Myocyte (in vitro differentiated cells): ENCODE measurements around the gene ERO1B. TPM values are rescaled to one million over a fixed set of nuclear protein-coding genes. Genes with fewer than 3 reads are reported as not detected.
"Not testable (repeated sequence)": the region's sequence is repeated elsewhere in the genome, so short reads cannot be mapped to it uniquely, and the experiment has no call there.

Experiments used
- DNase-seq: peaks from one replicate; pipeline ENCODE4 v3.0.0-alpha.2; 2012; ENCODE audit warnings: low read depth
- polyA plus RNA-seq: library from polyadenylated mRNA; unstranded; fragments of >200 nt; gene quantifications from one replicate; pipeline ENCODE4 v1.2.1, GENCODE V29; 2012; ENCODE audit warnings: missing spikeins
- total RNA-seq: library from RNA; depleted of rRNA; stranded (reverse); fragments of >200 nt; gene quantifications from 2 replicates; pipeline ENCODE4 v1.2.3, GENCODE V29; 2014

The ERO1B gene, protein sequence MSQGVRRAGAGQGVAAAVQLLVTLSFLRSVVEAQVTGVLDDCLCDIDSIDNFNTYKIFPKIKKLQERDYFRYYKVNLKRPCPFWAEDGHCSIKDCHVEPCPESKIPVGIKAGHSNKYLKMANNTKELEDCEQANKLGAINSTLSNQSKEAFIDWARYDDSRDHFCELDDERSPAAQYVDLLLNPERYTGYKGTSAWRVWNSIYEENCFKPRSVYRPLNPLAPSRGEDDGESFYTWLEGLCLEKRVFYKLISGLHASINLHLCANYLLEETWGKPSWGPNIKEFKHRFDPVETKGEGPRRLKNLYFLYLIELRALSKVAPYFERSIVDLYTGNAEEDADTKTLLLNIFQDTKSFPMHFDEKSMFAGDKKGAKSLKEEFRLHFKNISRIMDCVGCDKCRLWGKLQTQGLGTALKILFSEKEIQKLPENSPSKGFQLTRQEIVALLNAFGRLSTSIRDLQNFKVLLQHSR
- 3.9 TPM in 2 replicates for total RNA-seq
- polyA plus RNA-seq = 2.1 TPM

DNA sequence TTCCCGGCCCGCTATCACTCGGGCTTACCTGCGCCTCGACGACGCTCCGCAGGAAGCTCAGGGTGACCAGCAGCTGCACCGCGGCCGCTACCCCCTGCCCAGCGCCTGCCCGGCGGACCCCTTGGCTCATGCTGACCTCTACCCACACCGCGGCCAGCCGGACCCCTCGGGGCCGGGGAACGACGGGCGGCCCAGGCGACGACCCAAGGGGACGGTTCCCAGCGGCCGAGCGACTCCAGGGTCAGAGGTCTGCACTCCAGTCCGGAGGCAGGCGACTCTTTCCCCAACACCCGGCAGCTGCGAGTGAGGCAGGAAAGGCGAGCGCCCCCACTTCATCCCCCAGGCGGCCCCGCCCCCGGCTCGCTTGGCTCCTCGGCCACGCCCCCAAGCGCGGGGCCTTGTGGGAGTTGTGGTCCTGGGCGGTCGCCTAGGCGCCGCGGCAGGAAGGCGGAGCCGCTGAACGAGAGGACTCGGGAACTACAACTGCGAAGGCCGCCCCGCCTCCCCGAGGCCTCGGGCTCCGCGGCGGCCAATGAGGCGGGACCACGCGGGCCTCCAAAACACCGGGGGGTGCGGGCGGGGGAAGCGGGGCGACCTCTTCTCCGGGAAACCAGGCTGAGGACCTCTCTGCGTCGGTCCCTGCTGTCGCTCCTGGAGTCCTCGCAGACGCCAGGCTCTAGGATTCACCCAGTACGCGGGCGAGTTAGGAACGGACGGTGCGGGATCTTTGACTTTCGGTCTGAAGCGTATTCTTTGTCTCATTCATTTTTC is at the start of gene ERO1B:
ERO1B (minus strand) TSS at position 305 of the 771 bp plus-strand sequence; CDS start at position 130, 175 bp downstream.
- DNase-seq = peak; percentile 98

DNA sequence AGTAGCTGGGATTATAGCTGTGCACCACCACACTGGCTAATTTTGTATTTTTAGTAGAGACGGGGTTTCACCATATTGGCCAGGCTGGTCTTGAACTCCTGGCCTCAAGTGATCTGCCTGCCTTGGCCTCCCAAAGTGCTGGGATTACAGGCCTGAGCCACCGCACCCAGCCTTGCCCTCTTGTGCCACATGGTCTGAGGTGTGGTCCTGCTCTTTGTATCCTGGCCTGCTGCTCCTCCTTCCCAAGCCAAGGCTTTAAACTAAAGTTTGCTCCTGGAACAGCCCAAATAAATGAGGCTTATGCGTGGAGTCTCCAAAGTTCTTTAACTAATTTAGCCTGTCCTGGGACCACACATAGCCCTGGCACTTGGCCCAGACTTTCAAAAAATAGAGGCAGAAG is 49.7 kb upstream of the ERO1B start:
- DNase-seq = not testable (repeated sequence)

DNA sequence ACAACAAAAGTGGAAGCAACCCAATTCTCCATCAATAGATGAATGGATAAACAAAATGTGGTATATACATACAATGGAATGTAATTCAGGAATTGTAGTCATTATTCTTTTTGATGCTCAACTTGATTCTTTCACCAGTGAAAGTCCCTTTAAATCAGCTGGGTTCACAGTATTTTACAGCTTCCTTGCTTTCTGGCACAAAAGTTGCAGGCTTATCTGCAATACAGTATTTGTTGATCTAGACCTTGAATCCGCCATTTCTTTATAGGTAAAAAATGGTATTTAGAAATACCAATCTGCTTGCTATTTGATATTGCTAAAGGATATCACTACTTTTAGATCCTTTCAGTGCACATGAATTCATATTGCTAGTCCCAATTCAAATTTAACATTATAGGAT is 44.7 kb upstream of the ERO1B start:
- no peak for DNase-seq

DNA sequence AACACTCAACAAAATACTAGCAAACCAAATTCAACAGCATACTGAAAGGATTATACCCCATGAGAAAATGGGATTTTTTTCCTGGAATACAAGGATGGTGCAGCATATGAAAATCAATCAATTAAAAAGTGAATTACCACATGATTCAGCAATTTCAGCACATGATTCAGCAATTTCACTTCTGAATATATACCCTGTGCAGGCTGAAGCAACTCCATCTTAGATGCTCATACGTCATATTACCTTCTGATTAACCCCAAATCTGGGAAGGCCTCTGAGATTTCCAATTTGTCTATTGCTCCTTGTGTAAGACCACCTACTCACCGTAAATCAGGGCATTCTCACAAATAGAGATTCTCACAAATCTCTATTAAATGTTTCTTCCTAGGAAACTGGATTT is 43.8 kb upstream of the ERO1B start:
- no peak for DNase-seq

DNA sequence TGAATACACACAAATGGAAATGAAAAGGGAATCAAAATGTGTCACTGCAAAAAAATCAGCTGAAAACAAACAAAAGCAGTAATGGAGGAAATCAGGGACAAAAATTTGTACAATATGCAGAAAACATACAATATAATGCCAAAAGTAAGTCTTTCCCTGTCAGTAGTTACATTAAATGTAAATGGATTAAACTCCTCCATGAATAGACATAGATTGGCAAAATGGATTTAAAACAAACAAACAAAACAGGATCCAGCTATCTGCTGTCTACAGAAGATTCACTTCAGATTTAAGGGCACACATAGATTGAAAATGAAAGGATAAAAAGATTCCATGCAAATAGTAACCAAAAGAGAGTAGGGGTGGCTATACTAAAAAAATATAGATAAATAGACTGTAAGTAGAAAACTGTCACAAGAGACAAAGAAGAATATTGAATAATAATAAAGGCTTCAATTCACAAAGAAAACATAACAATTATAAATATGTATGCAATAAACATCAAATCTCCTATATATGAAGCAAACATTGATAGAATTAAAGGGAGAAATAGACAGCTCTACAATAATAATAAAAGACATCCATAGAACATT is 42.2 kb upstream of the ERO1B start:
- DNase-seq = no peak

DNA sequence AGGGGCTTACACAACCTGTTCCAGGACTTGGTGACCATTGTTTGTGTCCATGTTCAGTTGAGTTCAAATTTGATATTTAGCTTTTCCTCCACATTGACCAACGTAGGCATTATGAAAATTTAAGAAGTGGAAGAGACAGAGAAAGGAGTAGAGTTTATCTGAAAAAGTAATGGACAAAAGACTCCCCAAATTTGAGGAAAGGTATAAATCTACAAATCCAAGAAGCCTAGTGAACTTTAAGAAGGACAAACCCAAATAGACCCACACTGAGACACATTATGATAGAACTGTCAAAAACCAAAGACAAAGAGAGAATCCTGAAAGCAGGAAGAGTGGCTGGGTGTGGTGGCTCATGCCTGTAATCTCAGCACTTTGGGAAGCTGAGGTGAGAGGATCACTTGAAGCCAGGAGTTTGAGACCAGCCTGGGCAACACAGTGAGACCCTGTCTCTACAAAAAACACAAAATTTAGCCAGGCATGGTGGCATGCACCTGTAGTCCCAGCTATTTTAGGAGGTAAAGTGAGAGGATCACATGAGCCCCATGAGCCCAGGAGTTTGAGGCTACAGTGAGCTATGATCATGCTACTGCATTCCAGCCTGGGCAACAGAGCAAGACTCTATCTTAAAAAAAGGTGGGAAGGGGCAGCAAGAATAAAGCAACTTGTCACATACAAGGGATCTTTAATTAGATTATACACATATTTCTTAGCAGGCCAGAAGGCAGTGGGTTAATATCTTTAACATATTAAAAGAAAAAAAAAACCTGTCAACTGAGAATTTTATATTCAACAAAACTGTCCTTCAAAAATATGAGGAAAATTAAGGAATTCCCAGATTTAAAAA is 41.0 kb upstream of the ERO1B start:
- DNase-seq = no peak

DNA sequence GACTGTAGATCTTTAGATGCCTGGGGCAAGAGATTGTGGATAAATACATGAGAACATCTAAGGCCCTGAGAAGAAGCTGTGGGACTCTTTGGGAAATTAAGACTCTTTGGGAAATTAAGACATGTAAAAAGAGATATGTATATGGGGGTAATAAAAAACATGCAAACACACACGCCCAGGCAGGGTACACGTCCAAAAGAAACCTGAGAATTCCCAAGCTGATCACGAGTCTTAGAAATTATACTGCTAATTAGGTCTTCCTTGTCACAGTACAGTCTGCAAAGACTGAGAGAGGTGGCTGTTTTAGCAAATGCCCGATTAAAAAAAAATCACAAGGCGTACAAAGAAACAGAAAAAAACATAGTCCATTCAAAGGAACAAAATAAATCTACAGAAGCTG is 39.3 kb upstream of the ERO1B start:
- DNase-seq = no peak

DNA sequence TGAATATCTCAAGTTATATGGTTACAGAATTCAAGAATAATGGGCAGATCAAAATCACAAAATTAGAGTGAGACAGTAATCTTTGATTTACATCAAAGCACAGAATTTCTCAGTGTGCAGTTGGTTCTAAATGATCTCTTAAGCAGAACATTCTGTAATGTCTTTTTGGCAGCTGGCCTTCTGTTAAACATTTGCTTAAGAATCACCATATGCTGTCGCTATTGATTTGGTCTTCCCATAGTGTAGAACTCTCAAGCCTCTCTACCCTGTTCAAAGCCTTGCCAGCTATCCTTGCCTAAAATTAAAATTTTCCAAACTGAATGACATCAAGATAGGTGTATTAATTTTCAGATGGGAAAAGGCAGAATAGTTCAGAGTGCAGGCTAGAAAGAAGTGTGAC is 38.9 kb upstream of the ERO1B start:
- no peak for DNase-seq

DNA sequence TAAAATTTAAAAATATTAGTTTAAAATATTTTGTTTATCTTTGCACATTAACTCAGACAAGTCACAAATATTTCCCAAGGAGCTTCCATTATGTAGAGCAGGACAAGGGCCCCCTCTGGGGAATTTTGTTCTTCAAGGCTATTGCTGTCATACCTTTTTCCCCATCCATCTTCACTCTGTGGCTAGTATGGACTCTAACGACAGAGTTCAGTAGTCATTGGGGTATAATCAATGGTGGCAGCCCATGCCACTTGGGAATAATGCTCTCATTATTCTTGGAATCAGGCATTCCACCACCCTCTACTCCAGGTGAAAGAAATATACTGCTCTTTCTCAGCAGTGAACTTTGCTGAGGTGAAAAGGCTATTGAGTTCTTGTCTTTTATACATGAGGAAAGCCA is 38.5 kb upstream of the ERO1B start:
- DNase-seq = no peak

DNA sequence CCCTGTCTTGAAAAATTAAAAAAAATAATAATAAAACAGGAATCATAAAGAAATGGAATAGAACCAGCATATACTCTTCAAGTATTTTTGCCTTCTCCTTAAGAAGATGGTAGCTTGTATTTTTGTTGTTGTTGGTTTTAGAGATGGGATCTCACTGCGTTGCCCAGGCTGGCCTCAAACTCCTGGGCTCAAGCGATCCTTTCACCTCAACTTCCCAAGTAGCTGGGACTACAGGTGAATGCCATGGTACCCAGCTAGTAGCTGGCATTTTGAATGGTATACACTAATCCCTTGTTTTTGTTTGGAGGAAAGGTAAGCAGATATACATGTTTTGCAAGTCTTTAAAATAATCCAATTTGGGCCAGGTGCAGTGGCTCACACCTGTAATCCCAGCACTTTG is 34.7 kb upstream of the ERO1B start:
- DNase-seq = no peak

DNA sequence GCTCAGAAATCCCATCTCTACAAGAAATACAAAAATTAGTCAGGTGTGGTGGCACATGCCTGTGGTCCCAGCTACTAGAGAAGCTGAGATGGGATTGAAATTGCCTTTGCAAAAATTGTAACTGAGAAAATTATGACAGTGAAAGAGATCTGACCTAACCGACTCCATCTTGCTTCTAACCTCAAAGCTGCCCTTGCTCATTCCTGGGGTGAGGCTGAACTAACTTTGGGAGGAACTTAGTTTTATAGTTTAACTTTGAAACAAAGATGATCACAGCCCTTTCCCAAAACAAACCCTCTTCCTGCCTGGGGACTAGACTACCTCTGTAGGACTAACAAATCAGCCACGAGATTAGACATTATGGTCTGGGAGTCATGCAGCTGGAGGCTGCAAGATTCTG is 33.8 kb upstream of the ERO1B start:
- no peak for DNase-seq

DNA sequence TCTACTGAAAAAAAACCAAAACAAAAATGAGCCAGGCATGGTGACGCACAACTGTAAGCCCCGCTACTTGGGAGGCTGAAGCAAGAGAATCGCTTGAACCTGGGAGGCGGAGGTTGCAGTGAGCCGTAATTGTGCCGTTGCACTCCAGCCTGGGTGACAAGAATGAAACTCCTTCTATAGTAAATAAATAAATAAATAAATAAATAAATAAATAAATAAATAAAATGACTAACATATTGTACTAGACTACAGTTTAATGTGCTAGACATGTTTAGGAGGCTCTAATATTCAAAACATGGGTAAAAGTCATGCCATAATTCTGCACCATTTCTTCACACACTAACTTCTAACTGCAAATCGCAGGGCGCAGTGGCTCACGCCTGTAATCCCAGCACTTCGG is 33.3 kb upstream of the ERO1B start:
- no peak for DNase-seq

DNA sequence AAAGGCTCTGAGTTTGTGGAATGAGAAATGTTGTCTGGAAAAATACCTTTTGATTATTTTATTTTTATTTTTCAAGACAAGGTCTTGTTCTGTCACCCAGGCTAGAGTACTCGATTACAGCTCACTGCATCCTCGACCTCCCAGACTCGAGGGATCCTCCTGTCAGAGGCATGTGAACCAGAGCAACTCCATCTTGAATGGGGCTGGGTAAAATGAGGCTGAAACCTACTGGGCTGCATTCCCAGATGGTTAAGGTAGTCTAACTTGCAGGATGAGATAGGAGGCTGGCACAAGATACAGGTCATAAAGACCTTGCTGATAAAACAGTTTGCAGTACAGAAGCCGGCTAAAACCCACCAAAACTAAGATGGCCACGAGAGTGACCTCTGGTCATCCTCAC is 32.3 kb upstream of the ERO1B start:
- DNase-seq = not testable (repeated sequence)

DNA sequence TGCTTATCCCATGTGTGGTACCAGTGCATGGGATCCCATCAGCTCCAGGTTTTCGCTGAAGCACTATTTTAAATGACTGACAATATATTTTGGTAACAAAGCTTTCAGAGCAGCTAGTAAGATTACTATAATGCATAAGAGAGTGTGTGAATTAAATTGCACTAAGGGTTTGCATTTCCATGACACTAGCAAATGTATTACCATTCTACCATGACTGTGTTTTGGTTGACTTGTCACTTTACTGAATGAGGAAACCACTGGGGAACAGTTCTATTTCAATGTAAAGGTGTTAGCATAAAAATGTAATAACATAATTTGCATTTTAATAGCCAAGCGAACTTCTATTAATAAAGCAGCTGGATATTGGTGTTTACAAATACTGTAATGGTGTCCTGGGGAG is 31.7 kb upstream of the ERO1B start:
- no peak for DNase-seq

DNA sequence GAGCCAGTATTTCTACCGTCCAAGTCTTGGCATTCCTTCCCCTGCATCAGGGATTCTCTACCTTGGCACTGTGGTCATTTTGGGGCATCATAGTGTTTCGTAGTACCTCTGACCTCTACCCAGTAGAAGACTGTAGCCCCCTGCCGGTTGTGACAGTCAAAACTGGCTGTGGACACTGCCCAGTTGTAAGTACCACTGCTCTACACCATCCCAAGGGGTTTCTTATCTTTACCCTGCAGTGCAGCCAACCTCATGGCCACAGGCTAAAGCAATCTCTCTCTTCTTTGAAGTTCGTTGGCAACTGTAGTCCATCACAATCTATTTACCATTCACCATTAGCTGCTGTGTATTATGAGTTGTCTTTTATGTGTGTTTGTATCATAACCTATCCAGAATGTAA is 29.3 kb upstream of the ERO1B start:
- no peak for DNase-seq

DNA sequence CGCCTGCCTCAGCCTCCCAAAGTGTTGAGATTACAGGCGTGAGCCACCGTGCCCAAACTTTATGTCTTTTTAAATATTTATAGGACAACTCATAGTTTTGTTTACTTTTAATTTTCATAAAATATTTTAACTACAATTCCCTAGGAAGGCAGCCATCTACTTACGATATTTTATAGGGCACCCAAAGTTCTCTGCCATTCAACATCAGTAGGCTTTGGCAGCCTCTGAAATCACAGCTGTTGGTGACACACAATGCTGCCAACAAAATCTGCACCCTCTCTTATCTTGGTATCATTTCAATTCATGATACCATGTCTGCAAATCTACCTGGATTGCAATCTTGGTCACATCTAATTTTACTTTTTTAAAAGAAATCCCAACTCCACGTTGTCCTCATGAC is 27.1 kb upstream of the ERO1B start:
- no peak for DNase-seq

DNA sequence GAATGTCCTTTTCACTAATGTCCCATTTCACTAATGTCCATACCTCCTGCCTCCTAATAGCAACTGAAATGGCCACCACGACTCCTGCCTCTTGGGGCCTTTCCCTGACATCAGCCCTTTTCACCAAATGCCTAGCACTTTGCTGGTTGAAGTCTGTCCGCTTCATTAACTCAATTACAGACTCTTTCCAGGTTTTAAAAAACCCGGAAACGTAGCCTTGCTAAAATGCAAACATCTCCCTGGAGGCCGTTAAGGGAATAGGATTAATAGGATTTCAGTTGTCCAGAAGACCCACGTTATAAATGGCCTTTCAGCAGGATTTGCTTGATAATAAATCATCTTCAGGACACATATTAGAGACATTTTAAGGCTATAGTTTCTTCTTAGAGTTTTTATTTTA is 25.7 kb upstream of the ERO1B start:
- DNase-seq = no peak

DNA sequence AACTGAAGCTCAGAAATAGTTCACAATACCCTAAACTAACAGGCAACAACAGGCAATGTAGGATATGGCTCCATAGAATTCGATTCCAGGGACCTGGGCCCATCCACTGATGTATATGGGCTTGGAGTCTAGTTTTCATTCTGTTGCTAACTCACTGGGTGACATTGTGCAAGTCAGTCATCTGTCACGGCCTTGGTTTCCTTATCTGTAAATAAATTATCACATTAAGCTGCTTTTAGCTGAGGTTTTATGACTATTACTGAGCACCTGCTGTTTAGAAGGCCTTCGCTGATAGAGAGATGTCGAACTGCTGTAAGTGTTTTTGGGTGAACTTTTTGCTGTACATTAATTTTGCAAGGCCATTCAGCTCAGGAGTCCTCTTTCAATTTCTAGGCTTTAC is 22.9 kb upstream of the ERO1B start:
- no peak for DNase-seq

DNA sequence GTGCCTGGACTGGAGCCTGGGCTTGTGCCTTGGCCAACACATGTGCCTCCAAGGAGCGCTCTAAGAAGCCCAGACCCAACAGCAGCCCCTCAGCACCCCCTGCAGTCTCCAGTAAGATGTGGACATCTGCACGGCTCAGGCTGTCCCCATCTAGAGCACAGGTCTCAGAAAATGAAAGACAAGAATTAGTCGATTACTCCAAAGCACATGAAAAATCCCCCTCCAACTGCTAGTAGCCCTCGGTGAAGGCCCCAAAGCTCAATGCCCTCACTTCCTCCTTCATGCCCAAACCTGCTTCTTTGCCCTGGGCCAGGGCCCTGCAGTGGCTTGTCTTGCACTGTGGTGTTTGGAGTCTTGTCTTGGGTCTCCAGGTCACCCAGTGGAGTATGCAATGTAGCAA is 21.9 kb upstream of the ERO1B start:
- no peak for DNase-seq

DNA sequence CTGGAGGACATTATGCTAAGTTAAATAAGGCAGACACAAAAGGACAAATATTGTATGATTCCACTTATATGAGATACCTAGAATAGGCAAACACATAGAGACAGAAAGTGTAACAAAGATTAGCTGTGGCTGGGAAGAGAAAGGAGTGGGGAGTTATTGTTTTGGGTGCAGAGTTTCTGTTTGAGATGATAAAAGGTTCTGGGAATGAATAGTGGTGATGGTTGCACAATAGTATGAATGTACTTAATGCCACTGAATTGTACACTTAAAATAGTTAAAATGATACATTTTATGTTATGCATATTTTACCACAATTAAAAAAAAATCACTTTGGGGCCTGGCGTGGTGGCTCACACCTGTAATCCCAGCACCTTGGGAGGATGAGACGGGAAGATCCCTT is 21.2 kb upstream of the ERO1B start:
- DNase-seq = no peak

DNA sequence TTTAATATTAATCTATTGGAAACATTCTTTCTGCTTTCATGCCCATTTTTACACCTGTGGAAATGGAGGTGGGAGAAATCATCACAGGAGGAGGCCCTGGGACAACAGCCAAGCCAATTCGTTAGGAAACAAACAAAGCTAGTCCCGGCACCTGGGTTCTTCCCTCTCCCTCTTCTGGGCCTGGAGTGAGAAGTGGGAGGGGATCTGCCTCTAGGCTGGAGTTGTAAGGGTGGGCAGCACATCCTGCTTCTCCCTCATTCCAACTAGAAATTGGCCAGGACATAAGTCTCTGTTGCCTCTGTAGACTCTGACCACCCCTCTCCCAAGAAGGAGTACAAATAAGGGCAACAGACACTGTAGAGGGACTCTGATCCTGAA is 20.2 kb upstream of the ERO1B start:
- no peak for DNase-seq
